IMR-90 (cell line): Measurements from ENCODE around the gene C16orf96. TPM values are rescaled to one million over a fixed set of nuclear protein-coding genes. Genes with fewer than 3 reads are reported as not detected.

ENCODE experiments used
- ATAC-seq: fragments of 200-7000 bp; cut with Tn5 transposase; 2 replicates; pipeline ENCODE4 v1.9.1; 2020; ENCODE audit warnings: low read depth, mild to moderate bottlenecking, moderate library complexity
- BruUV-seq: library from RNA; stranded (reverse); fragments of 400-500 nt; replicated peaks from 2 replicates; lab custom pipeline; 2021; lab: Mats Ljungman, UMichigan
- CTCF ChIA-PET: fragments of 300-600 bp; formaldehyde crosslinking; extraction: SDS; loops from one replicate; lab custom pipeline; 2021; ENCODE audit warnings: antibody characterized with exemption; lab: Yijun Ruan, JAX
- POLR2A ChIA-PET: fragments of 300-600 bp; sonication (Branson Sonifier 250); formaldehyde crosslinking; loops from one replicate; lab custom pipeline; 2022; ENCODE audit warnings: antibody characterized with exemption; ENCODE audit not compliant: unreplicated experiment; lab: Charles Lee
- DNase-seq: peaks from one replicate; pipeline ENCODE4 v3.0.0; 2013
- H2AFZ ChIP-seq: replicated peaks from 2 replicates; pipeline ENCODE3; 2013; ENCODE audit warnings: low read length, mild to moderate bottlenecking; ENCODE audit not compliant: poor library complexity
- H2AK5ac ChIP-seq: 2 replicates; pipeline ENCODE4 v1.6.1; 2013; ENCODE audit warnings: low read depth, low read length, inconsistent platforms
- H2AK9ac ChIP-seq: replicated peaks from 2 replicates; pipeline ENCODE3; 2013; ENCODE audit warnings: mild to moderate bottlenecking, low read depth, low read length, moderate library complexity; ENCODE audit not compliant: poor library complexity
- H2BK120ac ChIP-seq: 2 replicates; pipeline ENCODE4 v1.6.1; 2013; ENCODE audit warnings: low read depth, low read length, inconsistent platforms
- H2BK15ac ChIP-seq: 3 replicates; pipeline ENCODE4 v1.6.1; 2013; ENCODE audit warnings: low read depth, low read length, inconsistent platforms
- H2BK20ac ChIP-seq: 2 replicates; pipeline ENCODE4 v1.6.1; 2013; ENCODE audit warnings: low read depth, mild to moderate bottlenecking, inconsistent platforms, low read length, moderate library complexity
- H2BK5ac ChIP-seq: 2 replicates; pipeline ENCODE4 v1.6.1; 2013; ENCODE audit warnings: mild to moderate bottlenecking, low read depth, low read length, inconsistent platforms; ENCODE audit not compliant: poor library complexity, severe bottlenecking
- H3K14ac ChIP-seq: replicated peaks from 2 replicates; pipeline ENCODE4 v1.6.1; 2013; ENCODE audit warnings: low read depth, low read length, inconsistent platforms
- H3K18ac ChIP-seq: 2 replicates; pipeline ENCODE4 v1.6.1; 2013; ENCODE audit warnings: low read depth, low read length, control low read depth
- H3K23ac ChIP-seq: 2 replicates; pipeline ENCODE4 v1.6.1; 2013; ENCODE audit warnings: low read depth, low read length, inconsistent platforms
- H3K27ac ChIP-seq: 2 replicates; pipeline ENCODE4 v1.5.1; 2013; ENCODE audit warnings: mild to moderate bottlenecking, control low read depth, low read length; ENCODE audit not compliant: insufficient read depth
- H3K27me3 ChIP-seq: 2 replicates; pipeline ENCODE4 v1.6.1; 2013; ENCODE audit warnings: low read length; ENCODE audit not compliant: control insufficient read depth, insufficient read depth
- H3K36me3 ChIP-seq: 2 replicates; pipeline ENCODE4 v1.6.1; 2013; ENCODE audit warnings: low read length, mixed read lengths; ENCODE audit not compliant: control insufficient read depth, insufficient read depth
- H3K4ac ChIP-seq: 2 replicates; pipeline ENCODE4 v1.6.1; 2013; ENCODE audit warnings: low read depth, low read length, inconsistent platforms
- H3K4me1 ChIP-seq: 2 replicates; pipeline ENCODE4 v1.6.1; 2013; ENCODE audit warnings: low read length, mixed read lengths; ENCODE audit not compliant: control insufficient read depth, insufficient read depth
- H3K4me2 ChIP-seq: 2 replicates; pipeline ENCODE4 v1.6.1; 2013; ENCODE audit warnings: low read depth, mild to moderate bottlenecking, control low read depth, low read length, moderate library complexity
- H3K4me3 ChIP-seq: 2 replicates; pipeline ENCODE4 v1.5.1; 2013; ENCODE audit warnings: low read depth, mild to moderate bottlenecking, control low read depth, low read length, moderate library complexity; ENCODE audit not compliant: insufficient read depth
- H3K56ac ChIP-seq: 2 replicates; pipeline ENCODE4 v1.6.1; 2013; ENCODE audit warnings: low read length, inconsistent platforms; ENCODE audit not compliant: insufficient read depth; ENCODE audit errors: extremely low read depth
- H3K79me1 ChIP-seq, 2 experiments: 2 replicates each; pipeline ENCODE4 v1.6.1; 2013; ENCODE audit warnings: low read length in 2 of 2, inconsistent platforms in 1 of 2, low read depth in 1 of 2
- H3K9ac ChIP-seq: 2 replicates; pipeline ENCODE4 v1.6.1; 2013; ENCODE audit warnings: low read depth, low read length, control low read depth
- H3K9me1 ChIP-seq: 2 replicates; pipeline ENCODE4 v1.6.1; 2013; ENCODE audit warnings: low read length, inconsistent platforms; ENCODE audit not compliant: insufficient read depth
- H3K9me3 ChIP-seq: 2 replicates; pipeline ENCODE4 v1.6.1; 2013; ENCODE audit warnings: low read length; ENCODE audit not compliant: control insufficient read depth, insufficient read depth
- H4K20me1 ChIP-seq: 2 replicates; pipeline ENCODE4 v1.6.1; 2013; ENCODE audit warnings: low read length, inconsistent platforms; ENCODE audit not compliant: insufficient read depth
- H4K5ac ChIP-seq: 2 replicates; pipeline ENCODE4 v1.6.1; 2013; ENCODE audit warnings: mild to moderate bottlenecking, low read depth, low read length, control low read depth
- H4K8ac ChIP-seq, 2 experiments: 2 replicates each; pipeline ENCODE4 v1.6.1; 2013; ENCODE audit warnings: low read depth in 2 of 2, low read length in 2 of 2, control low read depth in 1 of 2, inconsistent platforms in 1 of 2
- H4K91ac ChIP-seq: 2 replicates; pipeline ENCODE4 v1.6.1; 2013; ENCODE audit warnings: low read depth, low read length, inconsistent platforms; ENCODE audit not compliant: insufficient read depth
- BHLHE40 ChIP-seq: fragments of 150-350 bp; IDR thresholded peaks from 2 replicates; pipeline ENCODE4 v1.6.1; 2016; ENCODE audit warnings: mild to moderate bottlenecking, low read depth, low read length
- MAFK ChIP-seq: IDR thresholded peaks from 2 replicates; pipeline ENCODE4 v1.6.1; 2012; ENCODE audit warnings: low read depth, low read length, improper control_type of control experiment
- RAD21 ChIP-seq: IDR thresholded peaks from 2 replicates; pipeline ENCODE4 v1.6.1; 2012; ENCODE audit warnings: low read length, improper control_type of control experiment
- WGBS, 2 experiments: methylation state at CpG; one replicate each; pipeline versions ENCODE4 v1.1.5 to v1.1.7; 2013; ENCODE audit warnings: missing lambda C conversion rate in 2 of 2; ENCODE audit not compliant: insufficient read length in 1 of 2; ENCODE audit errors: extremely low coverage in 2 of 2; 5-methylcytosine and 5-hydroxymethylcytosine counted together
- dilution Hi-C: fragments of 300-500 bp; cut with HindIII; formaldehyde crosslinking; loops from one replicate; pipeline ENCODE4 v1.14.3; 2018; ENCODE audit warnings: low sequenced_read_pairs; ENCODE audit not compliant: unreplicated experiment
- in situ Hi-C: fragments of 300-500 bp; cut with MboI; formaldehyde crosslinking; loops from 3 replicates; pipeline ENCODE4 v1.14.3; 2019; ENCODE audit warnings: low sequenced_read_pairs, inconsistent platforms, mixed read lengths
- intact Hi-C: fragments of 100-400 bp; cut with micrococcal nuclease; formaldehyde crosslinking; loops from 2 replicates; pipeline ENCODE4 v1.10.0; 2022
- polyA plus RNA-seq, 3 experiments: library from polyadenylated mRNA; depleted of rRNA; stranded (reverse); fragments of >200 nt; gene quantifications; 2 replicates each; pipeline ENCODE4 v1.2.3, GENCODE V29; 2012; ENCODE audit warnings: low replicate concordance in 1 of 3
- total RNA-seq: library from RNA; depleted of rRNA; stranded (reverse); fragments of >200 nt; gene quantifications from 2 replicates; pipeline ENCODE4 v1.2.3, GENCODE V29; 2012
- TF ChIP-seq, protein P1 (sequence below): fragments of 150-350 bp; IDR thresholded peaks from 2 replicates; pipeline ENCODE4 v1.6.1; 2017; ENCODE audit warnings: mild to moderate bottlenecking, antibody characterized with exemption, low read length, low read depth
- TF ChIP-seq, protein P2 (sequence below): fragments of 150-350 bp; IDR thresholded peaks from 2 replicates; pipeline ENCODE4 v1.6.1; 2016; ENCODE audit warnings: low read depth, mild to moderate bottlenecking, low read length, moderate library complexity, borderline replicate concordance

C16orf96 gene
- total and polyA plus RNA-seq, 2 of the 4 experiments (the other 2 are of a cell fraction) = not detected

DNA sequence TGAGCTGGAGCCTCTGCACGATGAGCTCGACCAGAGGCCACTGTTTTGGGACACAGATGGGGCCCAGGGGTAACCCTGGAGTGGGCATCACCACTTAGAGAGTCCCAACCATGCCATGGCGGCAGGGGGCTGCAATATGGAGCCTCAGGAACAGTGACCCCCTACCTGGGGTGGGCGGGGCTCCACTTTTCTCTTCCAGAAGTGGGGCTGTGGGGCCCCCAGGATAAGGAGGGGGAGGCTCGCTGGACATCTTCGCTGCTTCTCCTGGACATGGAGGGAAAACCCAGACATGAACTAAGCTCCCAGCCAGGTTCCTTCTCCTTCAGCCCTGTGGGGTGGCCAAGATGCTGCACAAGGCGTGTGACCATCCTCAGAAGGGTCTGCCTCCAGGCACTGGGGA, 42.3 kb upstream of the C16orf96 start (continued):
- no peak for TF ChIP-seq BHLHE40
- TF ChIP-seq, protein P1, sequence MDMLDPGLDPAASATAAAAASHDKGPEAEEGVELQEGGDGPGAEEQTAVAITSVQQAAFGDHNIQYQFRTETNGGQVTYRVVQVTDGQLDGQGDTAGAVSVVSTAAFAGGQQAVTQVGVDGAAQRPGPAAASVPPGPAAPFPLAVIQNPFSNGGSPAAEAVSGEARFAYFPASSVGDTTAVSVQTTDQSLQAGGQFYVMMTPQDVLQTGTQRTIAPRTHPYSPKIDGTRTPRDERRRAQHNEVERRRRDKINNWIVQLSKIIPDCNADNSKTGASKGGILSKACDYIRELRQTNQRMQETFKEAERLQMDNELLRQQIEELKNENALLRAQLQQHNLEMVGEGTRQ = no peak

DNA sequence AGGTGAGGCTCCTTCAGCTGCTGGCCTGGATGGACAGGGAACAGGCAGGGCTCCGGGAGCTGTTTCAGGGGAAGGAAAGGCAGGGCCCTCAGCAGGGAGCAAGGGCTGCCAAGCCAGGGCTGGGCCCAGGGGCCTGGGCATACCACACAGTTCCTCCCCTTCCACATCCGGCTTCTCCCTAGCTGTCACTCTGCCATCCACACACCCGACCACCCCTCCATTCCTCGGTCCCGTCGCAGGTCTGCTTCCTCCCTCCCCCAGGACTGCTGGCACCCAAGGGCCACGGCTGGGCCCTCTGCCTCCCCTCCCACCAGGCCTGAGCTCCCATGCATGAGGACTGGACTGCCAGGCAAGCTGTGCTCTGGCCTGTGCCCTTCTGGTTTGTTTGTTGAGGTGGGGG, 41.5 kb upstream of the C16orf96 start:
- no peak overlapping the region for H3K4ac ChIP-seq
- H3K27ac ChIP-seq = no peak overlapping the region
- WGBS, 2 experiments = 80% methylated on average over 1 of the region's 7 CpGs; no CpG with 5 or more reads in 1 of the 2 experiments
- peaks cover 16% of the 10 kb centered on the region; the same call in 1 of the 2 replicates for H4K20me1 ChIP-seq
- no peak overlapping the region for H2BK15ac ChIP-seq
- H3K9me1 ChIP-seq = no peaks in the 10 kb centered on the region
- no peak overlapping the region for H4K5ac ChIP-seq
- no peak overlapping the region for H3K23ac ChIP-seq
- H3K9me3 ChIP-seq = no peaks in the 10 kb centered on the region
- ATAC-seq (no peak), DNase-seq (no peak)
- H2BK5ac ChIP-seq = no peak overlapping the region
- H4K8ac ChIP-seq = no peak overlapping the region
- no peak overlapping the region for H2AFZ ChIP-seq
- H3K9ac ChIP-seq = no peak overlapping the region
- H3K4me2 ChIP-seq = no peak overlapping the region
- BruUV-seq = no TSS peak
- ChIA-PET CTCF (no interaction called here), POLR2A (no interaction called here)
- dilution Hi-C loops = no loop called here
- H3K56ac ChIP-seq = no peak overlapping the region
- no peak overlapping the region for H2AK9ac ChIP-seq
- H4K91ac ChIP-seq = no peak overlapping the region
- no peaks in the 10 kb centered on the region for H3K4me1 ChIP-seq
- no peaks in the 10 kb centered on the region for H3K27me3 ChIP-seq
- H2BK20ac ChIP-seq = no peak overlapping the region
- intact Hi-C loops = loop anchor here (10.0 kb wide), 1 partner anchor 440 kb away; the partner anchor contains the start of gene SEC14L5
- no peak overlapping the region for H2BK120ac ChIP-seq
- in situ Hi-C loops = loop anchor here (5.0 to 25.0 kb wide), 2 partner anchors 33 to 448 kb away; partner anchors contain the start of gene SEC14L5
- H3K79me1 ChIP-seq = peaks cover 15 to 30% of the 10 kb centered on the region in 2 experiments
- no peak overlapping the region for H3K14ac ChIP-seq
- TF ChIP-seq MAFK (no peak), RAD21 (no peak)
- TF ChIP-seq, protein P2, sequence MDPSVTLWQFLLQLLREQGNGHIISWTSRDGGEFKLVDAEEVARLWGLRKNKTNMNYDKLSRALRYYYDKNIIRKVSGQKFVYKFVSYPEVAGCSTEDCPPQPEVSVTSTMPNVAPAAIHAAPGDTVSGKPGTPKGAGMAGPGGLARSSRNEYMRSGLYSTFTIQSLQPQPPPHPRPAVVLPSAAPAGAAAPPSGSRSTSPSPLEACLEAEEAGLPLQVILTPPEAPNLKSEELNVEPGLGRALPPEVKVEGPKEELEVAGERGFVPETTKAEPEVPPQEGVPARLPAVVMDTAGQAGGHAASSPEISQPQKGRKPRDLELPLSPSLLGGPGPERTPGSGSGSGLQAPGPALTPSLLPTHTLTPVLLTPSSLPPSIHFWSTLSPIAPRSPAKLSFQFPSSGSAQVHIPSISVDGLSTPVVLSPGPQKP = no peak
- no peak overlapping the region for H2AK5ac ChIP-seq
- H3K36me3 ChIP-seq = peaks cover 41% of the 10 kb centered on the region
- H3K4me3 ChIP-seq = no peak overlapping the region
- H3K18ac ChIP-seq = no peak overlapping the region
